Upper lobe of left lung (tissue), 4 donors: ENCODE results near the gene RIPOR2.

Experiments used
- CTCF ChIP-seq, 6 experiments: fragments of 450-650 bp in 4 of 6; fragments of 200-600 bp in 2 of 6; sonication (generic) in 2 of 6; IDR thresholded peaks; one replicate each; pipeline ENCODE4 v1.5.1; 2016 to 2019; ENCODE audit warnings: antibody characterized with exemption in 6 of 6
- EP300 ChIP-seq, 4 donors: sonication (generic); formaldehyde crosslinking; IDR thresholded peaks; one replicate each; pipeline ENCODE4 v1.5.1; 2017; ENCODE audit warnings: antibody characterized with exemption in 4 of 4, control low read depth in 2 of 4
- POLR2A ChIP-seq, 4 donors: fragments of 450-650 bp; IDR thresholded peaks; one replicate each; pipeline ENCODE4 v1.5.1; 2016 to 2017; ENCODE audit warnings: antibody characterized with exemption in 4 of 4, mild to moderate bottlenecking in 2 of 4

GRCh38 chr6:24875534-24875901 lies 60.2 kb downstream of the RIPOR2 start:
- TF ChIP-seq CTCF (IDR thresholded peaks at IDR 0.05): no peak
- no peak for TF ChIP-seq POLR2A (IDR thresholded peaks at IDR 0.05)
- TF ChIP-seq EP300 (IDR thresholded peaks at IDR 0.05): no peak
